ENCODE results near the gene KRTAP5-5.
A peak's percentile ranks its signal among the peaks of the same experiment; 100 is the strongest.

The KRTAP5-5 gene

GRCh38 chr11:1628506-1629325 lies 859 bp upstream of the KRTAP5-5 start:
- Mint-ChIP-seq H3K27ac (no peak overlapping the region), H3K9me3 (no peaks in the 10 kb centered on the region), H3K4me1 (peaks cover 18% of the 10 kb centered on the region), H3K4me3 (no peak overlapping the region), H3K36me3 (no peaks in the 10 kb centered on the region)
- peak; percentile 84 for ATAC-seq
- peak; percentile 78 to 81 for DNase-seq (ENCODE audit: low spot score in 2 of 2)

DNA sequence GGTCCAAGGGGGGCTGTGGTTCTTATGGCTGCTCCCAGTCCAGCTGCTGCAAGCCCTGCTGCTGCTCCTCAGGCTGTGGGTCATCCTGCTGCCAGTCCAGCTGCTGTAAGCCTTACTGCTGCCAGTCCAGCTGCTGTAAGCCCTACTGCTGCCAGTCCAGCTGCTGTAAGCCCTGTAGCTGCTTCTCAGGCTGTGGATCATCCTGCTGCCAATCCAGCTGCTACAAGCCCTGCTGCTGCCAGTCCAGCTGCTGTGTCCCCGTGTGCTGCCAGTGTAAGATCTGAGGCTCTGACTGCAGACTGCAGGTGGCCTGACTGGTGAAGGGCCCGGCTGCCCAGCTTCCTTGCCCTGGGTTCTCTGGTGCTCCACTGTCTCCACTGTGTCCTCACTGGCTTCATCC lies 696 bp downstream of the KRTAP5-5 start:
- Mint-ChIP-seq H3K4me3 (no peak overlapping the region), H3K4me1 (peaks cover 18% of the 10 kb centered on the region), H3K36me3 (no peaks in the 10 kb centered on the region), H3K27ac (no peak overlapping the region), H3K9me3 (no peaks in the 10 kb centered on the region)
- ATAC-seq = no peak
- DNase-seq (ENCODE audit: low spot score in 2 of 2) = no peak

GRCh38 chr11:1631066-1631568 lies 1.5 kb downstream of the KRTAP5-5 start:
- DNase-seq (ENCODE audit: low spot score in 2 of 2) (no peak), ATAC-seq (no peak)
- H3K9me3 Mint-ChIP-seq = no peaks in the 10 kb centered on the region
- no peak overlapping the region for H3K4me3 Mint-ChIP-seq
- no peak overlapping the region for H3K27ac Mint-ChIP-seq
- peaks cover 18% of the 10 kb centered on the region for H3K4me1 Mint-ChIP-seq
- H3K36me3 Mint-ChIP-seq = no peaks in the 10 kb centered on the region

GRCh38 chr11:1632053-1632714 lies 2.6 kb downstream of the KRTAP5-5 start:
- ATAC-seq = peak; percentile 61
- Mint-ChIP-seq H3K9me3 (no peaks in the 10 kb centered on the region), H3K36me3 (no peaks in the 10 kb centered on the region), H3K27ac (no peak overlapping the region), H3K4me1 (peaks cover 18% of the 10 kb centered on the region), H3K4me3 (no peak overlapping the region)
- DNase-seq (ENCODE audit: low spot score in 2 of 2) = no peak

GRCh38 chr11:1633864-1634263 lies 4.3 kb downstream of the KRTAP5-5 start:
- Mint-ChIP-seq H3K27ac (no peak overlapping the region), H3K4me1 (peaks cover 16% of the 10 kb centered on the region), H3K4me3 (no peak overlapping the region), H3K36me3 (no peaks in the 10 kb centered on the region), H3K9me3 (no peaks in the 10 kb centered on the region)
- no peak for DNase-seq (ENCODE audit: low spot score in 2 of 2)
- no peak for ATAC-seq

GRCh38 chr11:1636291-1636950 lies 6.8 kb downstream of the KRTAP5-5 start:
- H3K9me3 Mint-ChIP-seq = no peaks in the 10 kb centered on the region
- DNase-seq (ENCODE audit: low spot score in 2 of 2) = no peak
- H3K4me3 Mint-ChIP-seq = no peak overlapping the region
- no peak overlapping the region for H3K27ac Mint-ChIP-seq
- no peaks in the 10 kb centered on the region for H3K36me3 Mint-ChIP-seq
- ATAC-seq = no peak
- peaks cover 17% of the 10 kb centered on the region for H3K4me1 Mint-ChIP-seq

DNA sequence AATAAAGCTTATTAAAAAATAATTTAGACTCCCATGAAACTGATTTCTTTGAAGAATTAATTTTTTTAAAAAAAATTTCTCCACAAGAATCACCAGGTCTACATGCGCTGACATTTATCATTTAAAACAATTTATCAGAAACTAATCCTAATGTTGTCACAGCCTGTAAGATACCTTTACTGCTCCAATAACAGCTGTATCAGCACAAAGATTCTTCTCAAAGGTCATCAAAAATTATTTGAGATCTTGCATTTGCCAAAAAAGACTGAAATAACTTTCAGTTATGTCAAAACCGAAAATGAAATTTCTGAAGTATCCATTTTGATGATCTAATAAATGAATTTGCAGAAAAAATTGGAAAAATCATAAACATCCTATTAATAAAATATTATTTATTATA lies 8.1 kb downstream of the KRTAP5-5 start:
- Mint-ChIP-seq H3K27ac (no peak overlapping the region), H3K9me3 (no peaks in the 10 kb centered on the region), H3K36me3 (no peaks in the 10 kb centered on the region), H3K4me1 (peaks cover 9% of the 10 kb centered on the region), H3K4me3 (no peak overlapping the region)
- DNase-seq (ENCODE audit: low spot score in 2 of 2) (no peak), ATAC-seq (no peak)

DNA sequence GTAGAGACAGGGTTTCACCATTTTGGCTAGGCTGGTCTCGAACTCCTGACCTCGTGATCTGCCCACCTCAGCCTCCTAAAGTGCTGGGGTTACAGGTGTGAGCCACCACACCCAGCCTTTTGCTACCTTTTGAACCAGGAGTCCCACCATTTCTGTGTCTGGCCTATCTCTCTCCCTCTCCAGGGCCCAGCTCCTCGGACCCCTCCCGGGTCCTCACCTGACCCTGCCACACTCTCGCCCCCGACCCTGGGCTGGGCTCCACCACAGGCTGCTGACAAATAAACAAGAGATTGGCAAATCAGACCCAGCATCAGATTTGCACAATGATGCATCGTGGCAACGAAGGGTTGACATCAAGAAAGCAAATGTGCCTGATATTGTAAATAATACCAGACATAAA lies 8.8 kb downstream of the KRTAP5-5 start:
- DNase-seq (ENCODE audit: low spot score in 2 of 2) (no peak), ATAC-seq (no peak)
- peaks cover 7% of the 10 kb centered on the region for H3K4me1 Mint-ChIP-seq
- H3K36me3 Mint-ChIP-seq = no peaks in the 10 kb centered on the region
- H3K9me3 Mint-ChIP-seq = no peaks in the 10 kb centered on the region
- no peak overlapping the region for H3K4me3 Mint-ChIP-seq
- H3K27ac Mint-ChIP-seq = no peak overlapping the region

- peaks cover 7% of the 10 kb centered on the region for H3K4me1 Mint-ChIP-seq
- ATAC-seq = no peak
- H3K36me3 Mint-ChIP-seq = no peaks in the 10 kb centered on the region
- DNase-seq (ENCODE audit: low spot score in 2 of 2) = no peak
- no peak overlapping the region for H3K27ac Mint-ChIP-seq
- H3K9me3 Mint-ChIP-seq = no peaks in the 10 kb centered on the region
- no peak overlapping the region for H3K4me3 Mint-ChIP-seq
Measured at GRCh38 chr11:1639102-1639620, 9.6 kb downstream of the KRTAP5-5 start.

DNA sequence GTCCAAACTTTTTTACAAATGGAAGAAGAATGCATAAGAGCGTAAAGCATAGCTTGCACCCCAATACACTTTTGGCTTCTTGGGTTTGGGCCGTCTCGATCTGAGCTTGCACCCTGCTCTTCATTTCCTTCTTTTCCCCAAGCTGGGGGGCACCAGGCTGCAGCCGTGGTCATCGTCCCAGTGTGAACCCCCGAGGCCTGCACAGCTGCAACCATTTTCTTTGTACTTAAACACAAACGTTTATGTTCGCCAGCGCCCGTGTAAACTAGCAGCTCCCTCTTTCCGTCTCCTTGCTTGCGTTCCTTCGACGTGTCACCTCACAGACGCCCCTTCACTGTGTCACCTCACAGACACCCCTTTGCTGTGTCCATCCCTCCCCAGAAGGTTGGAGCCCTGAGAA lies 10.1 kb downstream of the KRTAP5-5 start:
- H3K4me3 Mint-ChIP-seq = no peak overlapping the region
- H3K4me1 Mint-ChIP-seq = peaks cover 7% of the 10 kb centered on the region
- no peak overlapping the region for H3K27ac Mint-ChIP-seq
- ATAC-seq = no peak
- DNase-seq (ENCODE audit: low spot score in 2 of 2) = no peak
- H3K9me3 Mint-ChIP-seq = no peaks in the 10 kb centered on the region
- H3K36me3 Mint-ChIP-seq = no peaks in the 10 kb centered on the region

GRCh38 chr11:1640076-1640946 lies 10.7 kb downstream of the KRTAP5-5 start:
- peaks cover 7% of the 10 kb centered on the region for H3K4me1 Mint-ChIP-seq
- no peaks in the 10 kb centered on the region for H3K9me3 Mint-ChIP-seq
- no peaks in the 10 kb centered on the region for H3K36me3 Mint-ChIP-seq
- H3K27ac Mint-ChIP-seq = no peak overlapping the region
- no peak for ATAC-seq
- no peak for DNase-seq (ENCODE audit: low spot score in 2 of 2)
- H3K4me3 Mint-ChIP-seq = no peak overlapping the region

GRCh38 chr11:1641096-1641495 lies 11.5 kb downstream of the KRTAP5-5 start:
- Mint-ChIP-seq H3K36me3 (no peaks in the 10 kb centered on the region), H3K27ac (no peak overlapping the region), H3K9me3 (no peaks in the 10 kb centered on the region), H3K4me1 (peaks cover 7% of the 10 kb centered on the region), H3K4me3 (no peak overlapping the region)
- no peak for ATAC-seq
- no peak for DNase-seq (ENCODE audit: low spot score in 2 of 2)

DNA sequence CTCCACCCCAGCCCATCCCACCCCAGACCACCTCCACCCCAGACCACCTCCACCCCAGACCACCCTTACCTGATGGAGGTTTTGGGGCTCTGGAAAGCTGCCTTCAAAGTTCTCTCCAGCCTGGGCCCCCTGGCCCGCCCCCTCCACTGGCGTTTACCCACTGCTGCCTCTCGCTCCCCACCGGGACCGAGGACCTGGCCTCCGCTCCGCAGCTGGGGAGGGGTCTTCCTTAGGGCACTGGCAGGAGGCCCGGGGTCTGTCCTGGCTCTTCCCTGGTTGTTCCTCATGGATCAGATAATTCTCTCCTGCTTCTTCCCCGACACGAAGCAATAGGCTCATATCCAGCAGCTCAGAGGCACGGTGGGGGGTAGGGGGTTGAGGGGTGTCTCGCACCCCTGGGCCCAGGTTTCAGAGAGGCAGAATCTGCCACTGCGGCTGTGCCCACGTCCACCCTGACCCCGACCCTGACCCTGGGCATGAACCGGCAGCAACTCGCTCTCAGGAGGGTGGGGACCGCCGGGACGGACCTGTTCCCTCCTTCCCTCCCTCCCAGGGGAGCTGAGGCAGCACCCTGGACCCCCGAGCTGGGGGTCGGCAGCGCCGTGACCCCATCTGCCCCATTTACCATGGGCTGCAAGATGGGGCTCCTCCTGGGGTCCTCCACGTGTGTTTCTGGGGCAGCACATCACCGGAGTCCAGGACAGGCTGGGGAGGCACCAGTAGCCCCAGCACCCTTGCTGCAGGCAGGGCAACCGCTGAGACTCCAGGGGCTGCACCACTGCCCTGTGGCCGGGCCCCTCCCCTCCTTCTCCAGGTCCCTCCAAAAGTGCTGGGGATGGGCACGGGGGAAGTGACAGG lies 12.9 kb downstream of the KRTAP5-5 start:
- no peak for ATAC-seq
- Mint-ChIP-seq H3K36me3 (no peaks in the 10 kb centered on the region), H3K9me3 (no peaks in the 10 kb centered on the region), H3K4me1 (peaks cover 7% of the 10 kb centered on the region), H3K27ac (no peak overlapping the region), H3K4me3 (no peak overlapping the region)
- no peak for DNase-seq (ENCODE audit: low spot score in 2 of 2)

- Mint-ChIP-seq H3K9me3 (no peaks in the 10 kb centered on the region), H3K36me3 (no peaks in the 10 kb centered on the region), H3K4me1 (peaks cover 7% of the 10 kb centered on the region), H3K4me3 (no peak overlapping the region), H3K27ac (no peak overlapping the region)
- no peak for DNase-seq (ENCODE audit: low spot score in 2 of 2)
- no peak for ATAC-seq
Measured at GRCh38 chr11:1643146-1643690, 13.6 kb downstream of the KRTAP5-5 start.
